Hematopoietic multipotent progenitor cell treated with erythropoietin and hydrocortisone succinate and interleukin-3 and kit ligand, for 6 days (in vitro differentiated cells): Measurements from ENCODE around the gene IGSF10.

Experiments
- DNase-seq: peaks from one replicate; pipeline ENCODE4 v3.0.0-alpha.2; 2015

The IGSF10 gene

DNA sequence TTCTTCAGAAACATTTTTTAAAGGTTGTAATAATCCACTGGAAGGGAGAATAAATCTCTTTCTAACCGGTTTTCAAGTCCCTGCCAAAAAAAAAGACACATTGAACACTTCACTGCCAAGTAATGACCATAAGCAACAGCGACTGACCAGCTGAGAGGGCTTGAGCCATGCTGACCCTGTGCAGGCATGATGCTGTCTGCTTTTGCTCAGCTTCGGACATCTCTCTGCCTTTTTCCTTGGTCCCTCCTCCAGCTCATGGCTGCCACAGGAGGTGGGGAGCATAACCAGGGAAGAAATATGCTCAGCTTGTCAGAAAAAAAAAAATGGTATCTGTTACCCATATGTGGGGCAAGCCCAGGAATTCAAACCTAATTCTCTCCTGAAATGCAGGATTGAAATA lies 1.5 kb downstream of the IGSF10 start:
- no peak for DNase-seq

DNA sequence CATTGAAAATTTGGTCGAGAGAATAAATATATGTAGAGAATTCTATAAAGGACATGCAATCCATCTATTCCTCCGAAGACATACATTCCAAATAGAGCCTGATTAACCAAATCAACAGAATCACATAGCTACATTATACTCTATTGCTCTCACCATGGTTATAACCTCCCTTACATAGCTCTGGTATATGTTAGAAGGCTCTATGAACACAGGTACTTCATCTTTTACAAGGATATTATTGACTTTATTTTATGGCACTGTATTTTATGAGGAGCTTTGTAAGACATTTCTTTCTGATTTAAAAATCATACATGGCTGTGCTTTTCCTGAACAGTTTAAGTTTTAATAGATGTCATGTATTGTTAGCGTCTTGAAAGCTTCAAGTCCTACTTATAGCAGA lies 4.8 kb downstream of the IGSF10 start:
- DNase-seq = no peak

DNA sequence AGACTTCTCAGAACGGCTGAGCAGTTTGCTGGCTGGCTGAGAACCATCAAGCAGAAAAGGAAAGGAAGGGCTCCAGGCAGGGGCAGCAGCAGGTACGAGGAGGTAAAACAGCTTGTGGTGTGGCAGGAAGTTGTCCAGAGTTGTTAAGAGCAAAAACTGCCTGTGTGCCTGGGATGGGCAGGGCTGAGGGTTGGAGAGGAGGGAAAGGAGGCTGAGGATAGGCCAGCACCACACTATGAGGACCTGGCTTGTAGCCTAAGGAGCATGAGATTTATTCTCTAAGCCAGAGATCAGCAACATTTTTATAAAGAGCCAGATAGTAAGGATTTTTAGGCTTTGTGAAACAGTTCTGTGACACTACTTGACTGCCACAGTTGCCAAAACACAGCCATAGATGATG lies 8.0 kb downstream of the IGSF10 start:
- DNase-seq = no peak

DNA sequence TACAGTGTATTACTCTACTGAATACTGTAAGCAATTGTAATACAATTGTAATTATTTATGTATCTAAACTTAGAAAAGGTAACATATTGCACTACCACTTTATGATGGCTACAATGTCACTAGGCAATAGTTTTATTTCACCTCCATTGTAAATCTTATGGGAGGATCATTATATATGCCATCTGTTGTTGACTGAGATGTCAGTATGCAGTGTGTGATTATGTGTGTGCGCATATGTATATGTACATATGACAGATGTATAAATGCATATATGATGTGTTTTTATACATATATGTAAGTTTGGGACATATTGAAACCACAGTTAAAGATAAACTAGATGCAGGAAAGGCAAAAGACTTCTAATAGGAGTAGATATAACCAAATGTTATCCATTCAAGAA lies 8.5 kb downstream of the IGSF10 start:
- no peak for DNase-seq

DNA sequence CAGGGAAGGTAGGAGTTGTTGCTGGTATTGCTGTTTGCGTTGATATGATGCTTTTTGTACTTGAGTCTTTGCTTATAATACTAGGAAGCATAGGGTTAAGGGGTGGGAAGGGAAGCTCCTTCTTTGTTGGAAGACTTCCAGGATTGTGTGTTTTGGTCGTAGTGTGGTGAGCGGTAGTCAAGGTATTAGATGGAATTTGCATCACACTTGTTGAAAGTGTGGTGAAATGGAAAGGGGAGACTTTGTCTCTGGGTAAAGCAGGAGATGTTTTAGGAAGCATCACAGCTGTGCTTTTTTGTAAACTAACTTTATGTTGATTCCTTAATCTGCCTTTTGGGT lies 14.9 kb downstream of the IGSF10 start:
- no peak for DNase-seq

DNA sequence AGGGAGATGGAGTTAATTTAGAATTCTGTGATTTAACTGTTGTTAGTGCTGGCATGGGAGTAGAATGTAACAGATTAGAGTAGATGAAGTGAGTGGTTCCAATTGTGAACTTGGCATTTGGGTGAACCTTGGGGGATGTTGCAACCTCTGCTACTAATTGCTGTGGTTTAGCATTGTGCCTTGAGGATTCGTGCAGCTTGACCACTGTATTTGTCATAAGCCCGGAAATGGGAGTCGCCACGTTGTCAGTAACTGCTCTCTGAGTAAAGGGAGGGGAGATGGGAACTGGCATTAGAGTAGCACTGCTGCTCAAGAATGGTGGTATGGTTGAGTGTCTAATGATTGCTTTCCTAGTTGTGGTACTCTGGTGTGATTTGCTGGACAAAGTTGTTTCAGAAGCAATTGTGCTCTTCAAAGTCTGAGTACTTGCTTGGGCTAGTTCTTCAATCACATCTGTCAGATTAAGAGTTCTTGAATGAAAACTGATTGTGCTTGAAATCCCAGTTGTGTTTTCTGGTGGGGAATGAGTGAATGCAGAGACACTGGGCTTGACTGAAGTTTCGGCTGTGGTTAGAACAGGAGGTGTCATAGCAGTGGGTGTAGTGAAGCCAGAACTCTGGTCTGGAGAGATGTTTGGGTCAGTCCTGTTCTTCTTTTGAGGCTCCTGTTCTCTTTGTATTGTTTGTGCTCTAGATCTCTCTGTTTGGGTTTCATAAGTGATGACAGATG lies 15.4 kb downstream of the IGSF10 start:
- peak; percentile 13 for DNase-seq

DNA sequence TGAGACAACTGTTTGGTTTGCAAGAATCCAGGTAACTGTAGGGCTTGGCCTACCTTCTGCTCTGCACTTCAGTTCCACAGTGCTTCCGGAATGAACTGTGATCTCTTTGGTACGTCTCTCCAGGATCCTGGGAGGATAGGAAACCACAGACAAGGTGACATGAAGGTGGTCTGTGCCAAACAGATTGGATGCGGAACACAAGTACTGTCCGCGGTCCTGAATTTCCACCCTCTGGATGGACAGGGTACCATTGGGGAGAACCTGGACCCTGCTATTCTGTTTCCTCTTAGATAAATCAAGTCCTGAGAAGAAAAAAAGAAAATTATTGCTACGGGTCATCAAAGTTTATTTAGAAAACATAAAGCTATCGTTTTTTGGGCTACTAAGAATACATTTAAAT lies 17.3 kb downstream of the IGSF10 start:
- peak; percentile 46 for DNase-seq

DNA sequence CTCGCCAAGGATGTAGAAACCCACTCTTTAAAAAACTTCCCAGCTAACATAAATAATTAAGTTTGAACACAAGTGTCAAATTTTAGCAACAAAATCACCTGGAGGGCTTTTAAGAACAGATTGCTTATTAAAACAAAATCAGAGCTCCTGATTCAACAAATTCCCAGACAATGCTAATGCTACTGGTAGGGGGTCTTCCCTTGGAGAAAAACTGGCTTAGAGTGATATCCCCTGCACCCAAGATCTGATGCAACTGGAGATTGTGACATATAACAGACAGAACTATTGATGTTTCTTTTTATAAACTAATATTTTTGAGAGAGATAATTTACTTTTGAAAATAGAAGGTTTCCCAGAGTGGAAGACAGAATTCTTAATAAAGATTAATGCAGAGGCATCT lies 19.9 kb downstream of the IGSF10 start:
- no peak for DNase-seq

DNA sequence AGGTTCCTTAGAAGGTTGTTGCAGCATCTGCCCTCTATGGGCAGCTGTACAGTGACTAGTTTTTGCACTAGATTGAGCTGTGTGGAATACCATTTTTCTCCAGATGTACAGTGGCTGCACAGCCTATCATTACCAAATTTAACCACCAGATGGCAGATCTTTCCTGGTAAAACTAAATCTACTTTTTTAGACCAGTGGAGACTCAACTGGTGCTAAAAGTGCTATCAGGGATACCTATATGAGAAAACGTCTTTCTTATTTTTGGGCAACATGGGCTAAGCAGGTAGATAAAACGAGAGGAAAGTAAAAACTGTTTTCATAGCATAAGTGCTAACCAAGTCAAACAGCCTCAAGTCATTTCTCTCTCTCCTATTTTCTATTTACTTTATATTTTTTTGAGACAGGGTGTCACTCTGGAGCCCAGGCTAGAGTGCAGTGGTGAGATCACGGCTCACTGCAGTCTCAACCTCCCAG lies 21.2 kb downstream of the IGSF10 start:
- DNase-seq = peak; percentile 84

DNA sequence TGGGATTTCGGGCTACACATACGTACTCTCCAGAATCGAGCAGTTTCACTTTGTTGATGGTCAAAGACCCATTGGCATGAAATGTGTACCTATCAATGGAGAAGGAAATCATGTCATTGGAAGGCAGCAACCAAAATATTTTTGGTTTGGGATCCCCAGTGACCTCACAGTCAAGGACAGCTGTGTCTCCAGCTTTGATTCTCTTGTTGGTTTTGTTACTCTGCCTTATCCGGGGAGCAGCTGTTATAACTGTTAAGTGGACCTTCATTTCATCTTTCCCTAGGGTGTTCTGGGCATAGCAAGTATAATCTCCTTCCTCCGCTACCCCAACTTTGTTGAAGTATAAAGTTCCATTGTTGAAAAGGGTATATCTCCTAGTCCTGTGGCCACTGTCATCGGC lies 23.0 kb downstream of the IGSF10 start:
- DNase-seq = no peak

DNA sequence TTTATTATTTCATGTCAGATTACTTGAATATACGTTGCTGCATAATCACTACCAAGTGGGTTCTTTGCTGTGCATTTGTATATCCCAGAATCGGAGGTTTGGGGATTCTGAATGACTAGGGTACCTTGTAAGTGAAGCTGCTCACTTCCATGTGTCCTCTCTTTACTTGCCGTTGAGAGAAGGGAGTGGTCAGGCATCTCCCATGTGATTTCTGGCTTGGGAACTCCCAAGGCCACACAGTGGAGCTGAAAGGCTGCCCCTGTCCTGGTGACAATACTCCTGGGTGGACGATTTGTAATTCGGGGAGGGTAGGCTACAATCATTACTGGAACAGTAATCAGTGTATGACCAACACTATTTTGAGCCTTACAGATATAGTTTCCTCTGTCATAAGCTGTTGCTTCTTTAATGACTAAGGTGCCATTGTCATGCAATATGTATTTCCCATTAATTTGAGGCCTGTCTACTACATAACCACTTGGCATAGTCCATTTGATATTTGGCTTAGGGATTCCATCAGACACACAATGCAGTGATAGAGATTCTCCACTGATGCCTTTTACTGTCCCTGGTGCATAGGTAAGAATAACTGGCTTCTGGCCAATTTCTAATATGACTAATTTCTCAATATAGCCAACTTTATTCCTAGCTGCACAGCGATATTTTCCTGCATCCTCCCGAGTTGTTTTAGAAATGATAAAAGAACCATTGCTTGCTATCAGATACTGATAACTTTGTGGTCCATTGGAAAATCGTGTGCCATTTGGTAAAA lies 24.0 kb downstream of the IGSF10 start:
- DNase-seq = no peak

DNA sequence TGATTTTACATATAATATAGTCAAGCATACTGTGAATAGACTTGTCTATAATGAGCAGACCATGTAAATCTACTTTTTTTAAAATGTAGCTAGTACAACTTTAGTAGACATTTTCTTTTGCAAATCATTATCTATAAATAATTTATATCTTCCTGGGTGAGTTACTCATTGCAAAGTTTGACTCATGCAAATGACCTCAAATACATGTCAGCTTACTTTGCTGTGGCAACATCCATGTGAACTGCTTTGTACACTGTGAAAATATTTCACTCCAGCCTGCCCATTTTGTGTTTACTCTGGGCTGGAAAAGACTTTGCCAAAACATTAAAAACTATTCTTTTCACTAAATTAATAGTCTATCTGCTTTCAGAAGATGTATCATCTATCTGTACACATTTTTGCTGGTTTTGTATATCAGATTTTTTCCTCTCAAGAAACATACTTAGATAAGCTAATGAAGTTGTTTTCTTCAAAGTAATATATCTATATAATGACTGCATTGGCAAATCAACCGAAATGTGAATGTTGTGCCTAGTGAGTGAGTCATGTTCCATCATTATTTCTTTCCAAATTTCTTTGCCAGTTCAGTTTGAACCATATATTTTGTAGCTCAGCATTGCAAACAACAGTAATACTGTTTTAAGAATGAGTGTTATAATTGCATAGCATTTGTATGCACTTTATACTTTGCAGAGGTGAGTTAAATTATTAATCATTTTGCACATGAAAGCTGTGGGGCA lies 26.5 kb downstream of the IGSF10 start:
- no peak for DNase-seq

DNA sequence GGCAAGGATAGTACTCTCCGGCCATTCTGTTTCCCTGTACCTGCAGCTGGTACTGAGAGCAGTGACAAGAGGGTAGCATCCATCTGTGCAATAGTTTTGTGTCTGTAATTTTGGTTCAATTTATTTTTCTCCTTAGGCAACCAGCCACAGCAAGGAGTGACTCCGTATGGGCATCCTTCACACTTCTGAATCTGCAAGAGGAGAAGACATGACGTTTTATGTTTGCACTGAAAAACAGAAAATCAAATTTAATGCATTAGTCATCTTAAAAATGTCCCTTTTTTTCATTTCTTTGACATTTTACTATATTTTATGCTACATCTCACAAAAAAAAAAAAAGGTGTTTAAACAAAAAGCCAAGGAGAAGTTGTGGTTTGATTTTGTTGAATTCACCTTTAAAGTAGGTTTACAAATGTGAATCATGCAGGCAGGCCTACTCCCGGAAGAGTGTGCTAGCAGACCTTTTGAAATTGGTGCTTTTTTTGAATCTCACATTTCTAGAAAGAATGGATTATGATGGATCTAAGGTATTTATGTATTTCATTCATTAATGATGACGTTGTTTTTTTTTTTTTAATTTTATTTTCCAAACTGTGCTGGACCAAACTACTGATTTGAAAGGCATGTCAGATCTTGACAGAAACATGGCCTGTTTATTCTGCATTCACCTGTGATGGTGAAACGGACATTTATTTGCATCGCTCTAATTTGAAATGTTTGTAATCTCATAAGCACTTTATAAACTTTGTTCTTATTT lies 28.1 kb downstream of the IGSF10 start:
- DNase-seq = no peak

DNA sequence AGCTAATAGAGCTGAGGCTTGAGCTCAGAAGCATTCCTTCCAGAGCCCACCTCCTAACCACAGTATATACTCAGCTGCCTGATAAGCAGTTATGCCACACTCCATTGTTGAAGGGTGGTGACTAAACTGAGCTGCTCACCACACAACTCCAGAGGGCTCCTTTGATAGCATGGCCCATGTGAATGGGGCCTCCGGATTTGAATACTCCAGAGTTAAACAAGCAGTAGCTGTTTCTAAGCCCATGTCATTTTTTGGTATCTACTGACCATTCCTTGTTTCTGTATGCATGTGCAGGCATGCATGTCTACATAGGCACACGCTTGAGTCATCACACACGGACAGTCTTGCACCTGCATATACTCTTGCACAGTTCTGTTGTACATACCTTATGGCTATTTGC lies 28.9 kb downstream of the IGSF10 start:
- peak; percentile 93 for DNase-seq

DNA sequence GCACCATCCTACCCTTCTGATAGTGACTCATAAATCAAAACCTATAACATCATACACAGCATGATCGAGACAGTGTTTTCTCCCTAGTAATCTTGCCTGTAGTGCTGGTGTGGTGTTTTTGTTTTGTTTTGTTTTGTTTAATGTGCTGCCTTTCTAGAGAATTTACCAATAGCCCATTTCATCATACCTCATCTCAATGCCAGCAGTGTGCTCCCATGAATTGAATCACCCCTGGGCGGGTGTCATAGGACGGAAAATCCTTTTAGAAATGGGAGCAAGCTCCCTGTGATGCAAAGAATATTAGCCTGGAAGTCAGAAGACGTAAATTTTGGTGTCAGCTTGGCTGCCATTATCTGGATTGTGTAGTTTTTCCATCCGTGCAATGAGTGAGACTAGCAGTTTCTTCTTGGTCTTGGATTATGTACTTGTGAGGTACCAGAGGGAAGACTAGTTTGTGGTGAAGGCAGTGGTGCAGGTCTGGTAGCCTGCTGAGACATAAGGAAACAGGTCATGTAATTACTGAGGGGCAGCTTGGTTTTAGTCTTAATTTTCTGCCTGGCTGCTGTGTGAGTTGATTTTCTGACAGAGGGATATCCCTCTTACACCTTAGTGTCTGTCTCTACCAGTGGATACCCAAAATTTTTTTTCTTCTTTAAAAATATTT lies 29.9 kb downstream of the IGSF10 start:
- DNase-seq = no peak

DNA sequence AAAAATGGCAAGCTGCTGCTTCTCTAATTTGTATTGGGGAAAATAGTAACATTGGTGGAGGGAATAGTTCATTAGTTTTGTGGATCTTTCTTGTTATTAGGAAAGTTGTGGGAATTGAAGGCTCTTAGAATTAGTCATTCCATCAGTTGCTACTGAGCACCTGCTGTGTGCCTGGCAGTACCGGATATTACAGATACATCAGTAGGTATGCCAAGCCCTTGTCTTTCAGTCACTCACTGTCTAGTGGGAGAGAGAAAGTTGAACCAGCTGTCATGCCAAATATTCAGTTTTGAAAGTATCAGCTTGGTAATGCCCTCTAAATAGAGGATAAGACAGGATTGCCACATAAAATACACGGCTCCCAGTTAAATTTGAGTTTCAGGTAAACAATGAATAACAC lies 32.5 kb downstream of the IGSF10 start:
- no peak for DNase-seq

DNA sequence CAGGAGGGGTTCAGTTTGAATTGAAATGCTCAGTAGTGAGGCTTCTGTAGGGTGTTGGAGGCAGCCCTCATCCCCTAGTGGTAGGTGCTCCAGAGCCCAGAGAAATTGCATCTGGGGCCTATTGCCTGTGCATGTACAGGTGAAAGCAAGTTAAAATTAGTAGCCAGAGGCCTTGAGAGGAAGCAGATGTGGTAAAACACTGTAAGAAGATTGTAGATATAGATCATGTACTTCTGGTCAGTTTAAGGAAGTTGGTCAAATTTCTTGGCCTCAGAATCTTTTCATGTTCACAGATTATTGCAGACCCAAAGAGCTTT lies 34.6 kb downstream of the IGSF10 start:
- peak; percentile 49 for DNase-seq

DNA sequence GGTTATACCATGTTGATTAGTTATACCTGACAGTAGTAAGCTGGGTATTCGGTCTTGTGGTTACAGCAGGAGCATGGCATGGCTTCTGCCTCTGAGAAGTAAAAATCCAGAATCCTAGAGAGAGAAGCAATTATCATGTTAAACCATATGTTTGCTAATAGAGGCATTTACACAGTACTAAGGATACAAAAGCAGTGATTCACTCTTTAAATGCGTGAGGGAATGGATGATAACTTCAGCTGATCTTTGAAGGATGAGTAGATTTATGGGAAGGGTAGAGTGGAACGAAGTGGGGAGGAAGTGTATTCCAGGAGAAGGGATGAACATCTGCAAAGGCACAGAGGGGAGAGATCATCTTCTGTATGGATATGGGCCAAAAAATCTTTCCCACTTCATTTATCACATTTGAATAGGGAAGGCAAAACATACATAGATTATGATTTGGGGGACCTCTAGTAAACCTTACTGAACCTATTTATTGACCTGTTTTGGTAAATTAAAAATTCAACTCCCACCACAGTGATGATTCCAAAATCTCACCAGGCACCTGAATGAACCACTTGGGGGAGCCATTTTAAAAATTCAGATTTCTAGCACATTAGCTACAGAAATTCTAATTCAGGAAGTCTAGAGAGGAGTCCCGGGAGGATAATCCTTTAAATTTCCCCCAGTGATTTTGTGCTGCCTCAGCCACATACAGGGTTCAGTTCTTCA lies 35.1 kb downstream of the IGSF10 start:
- DNase-seq = peak; percentile 26

DNA sequence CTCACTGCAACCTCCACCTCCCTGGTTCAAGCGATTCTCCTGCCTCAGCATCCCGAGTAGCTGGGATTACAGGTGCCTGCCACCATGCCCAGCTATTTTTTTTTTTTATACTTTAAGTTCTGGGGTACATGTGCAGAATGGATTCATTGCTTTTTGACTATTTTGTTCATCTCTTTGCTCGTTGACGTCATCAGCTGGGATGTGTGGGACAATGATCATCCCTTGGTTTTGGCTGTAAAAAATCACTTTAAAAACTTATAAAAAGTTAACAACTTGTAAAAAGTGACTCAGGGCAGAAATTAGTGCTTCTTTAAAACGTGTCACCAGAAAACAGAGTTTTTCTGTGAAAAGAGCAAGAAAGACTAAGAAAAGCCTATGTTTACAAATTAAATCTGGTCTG lies 37.8 kb downstream of the IGSF10 start:
- no peak for DNase-seq

DNA sequence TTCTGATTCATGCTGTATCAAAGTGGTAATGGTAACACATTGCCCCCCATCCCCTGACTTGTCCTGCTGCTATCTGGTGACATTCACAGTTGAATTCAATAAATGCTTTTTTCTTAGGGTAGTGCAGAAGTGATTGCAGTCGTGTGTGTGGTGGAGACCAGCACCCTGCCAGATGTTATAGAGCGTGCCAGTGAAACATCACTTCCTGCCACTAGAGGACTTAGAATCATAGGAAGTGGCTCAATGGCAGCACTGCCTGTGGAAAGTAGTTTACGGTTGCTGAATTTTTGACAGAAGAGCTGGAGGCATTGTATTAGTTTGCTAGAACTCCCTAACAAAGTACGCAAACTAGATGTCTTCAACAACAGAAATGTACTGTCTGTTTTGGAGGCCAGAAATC lies 38.9 kb downstream of the IGSF10 start:
- DNase-seq = peak; percentile 31

DNA sequence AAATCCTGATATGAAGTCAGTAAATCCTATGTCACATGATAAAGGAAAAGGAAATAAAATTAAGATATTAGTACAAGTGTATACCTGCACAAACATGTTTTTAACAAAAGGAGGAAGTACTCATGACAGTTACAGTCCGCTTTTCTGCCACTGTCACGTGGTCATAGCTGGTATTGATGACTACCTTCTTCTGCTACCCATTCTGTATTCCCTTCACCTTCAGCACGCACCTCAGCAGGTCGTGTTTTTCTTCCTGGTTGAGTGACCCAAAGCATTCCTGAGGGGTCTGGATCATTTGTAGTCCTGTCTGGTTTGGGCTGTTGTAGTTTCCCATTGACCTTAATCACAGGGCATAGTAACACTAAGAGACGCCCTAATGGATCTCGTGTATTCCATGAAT lies 41.1 kb downstream of the IGSF10 start:
- DNase-seq = no peak

DNA sequence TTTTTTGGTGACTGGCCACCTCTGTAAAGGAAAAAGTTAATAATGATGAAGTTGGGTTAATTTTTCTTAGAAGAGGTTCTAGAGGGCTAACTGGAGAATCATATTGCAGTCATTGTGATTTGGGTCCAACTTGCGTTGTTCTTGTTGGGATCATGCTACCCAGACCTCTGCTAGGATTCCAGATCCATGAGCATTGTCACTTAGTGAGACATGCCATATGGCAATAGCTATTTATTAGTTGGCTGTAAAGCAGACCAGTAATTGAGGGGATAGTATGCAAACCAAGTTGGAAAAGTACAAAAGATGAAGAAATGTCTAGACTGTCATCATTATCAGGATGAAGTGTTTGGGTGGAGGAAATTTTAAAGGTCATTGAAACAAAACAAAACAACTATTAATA lies 45.6 kb downstream of the IGSF10 start:
- DNase-seq = no peak
